HG03521 (cell line): ENCODE data around the gene CDIP1.

Experiments
- ATAC-seq: cut with Tn5 transposase; IDR thresholded peaks from one replicate; pipeline ENCODE4 v1.9.1; 2021; ENCODE audit warnings: mild to moderate bottlenecking, moderate library complexity; ENCODE audit not compliant: unreplicated experiment

The CDIP1 gene

GRCh38 chr16:4460936-4461249 lies 77.7 kb downstream of the CDIP1 start:
- ATAC-seq, result no peak
